NAMALWA (cell line): Measurements from ENCODE around the gene GCDH.

Source experiments
- DNase-seq: peaks from one replicate; pipeline ENCODE4 v3.0.0-alpha.2; 2015; ENCODE audit warnings: low spot score

GCDH gene

GRCh38 chr19:12940897-12941296 lies 49.9 kb downstream of the GCDH start:
- DNase-seq = no peak

GRCh38 chr19:12943437-12944044 lies 52.6 kb downstream of the GCDH start:
- DNase-seq = no peak

DNA sequence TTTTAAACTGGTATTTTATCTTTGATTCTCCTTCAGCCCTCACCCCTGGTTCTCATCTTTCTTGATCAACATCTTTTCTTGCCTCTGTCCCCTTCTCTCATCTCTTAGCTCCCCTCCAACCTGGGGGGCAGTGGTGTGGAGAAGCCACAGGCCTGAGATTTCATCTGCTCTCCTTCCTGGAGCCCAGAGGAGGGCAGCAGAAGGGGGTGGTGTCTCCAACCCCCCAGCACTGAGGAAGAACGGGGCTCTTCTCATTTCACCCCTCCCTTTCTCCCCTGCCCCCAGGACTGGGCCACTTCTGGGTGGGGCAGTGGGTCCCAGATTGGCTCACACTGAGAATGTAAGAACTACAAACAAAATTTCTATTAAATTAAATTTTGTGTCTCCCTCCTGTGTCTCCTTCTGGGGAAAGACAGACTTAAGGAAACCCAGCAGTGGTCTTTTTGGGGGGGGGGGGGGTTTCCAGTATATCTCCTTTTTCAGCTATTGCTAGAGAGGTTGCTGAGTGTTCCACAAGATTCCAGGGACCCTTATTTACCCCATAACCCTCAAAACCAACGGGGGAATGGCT lies 53.2 kb downstream of the GCDH start:
- no peak for DNase-seq

- peak; percentile 99 for DNase-seq
Measured at GRCh38 chr19:12945479-12946091, 54.6 kb downstream of the GCDH start, which contains the start of gene RAD23A. TSS of gene RAD23A (plus strand) at chr19:12945862. CDS start at chr19:12945949, 87 bp downstream.

DNA sequence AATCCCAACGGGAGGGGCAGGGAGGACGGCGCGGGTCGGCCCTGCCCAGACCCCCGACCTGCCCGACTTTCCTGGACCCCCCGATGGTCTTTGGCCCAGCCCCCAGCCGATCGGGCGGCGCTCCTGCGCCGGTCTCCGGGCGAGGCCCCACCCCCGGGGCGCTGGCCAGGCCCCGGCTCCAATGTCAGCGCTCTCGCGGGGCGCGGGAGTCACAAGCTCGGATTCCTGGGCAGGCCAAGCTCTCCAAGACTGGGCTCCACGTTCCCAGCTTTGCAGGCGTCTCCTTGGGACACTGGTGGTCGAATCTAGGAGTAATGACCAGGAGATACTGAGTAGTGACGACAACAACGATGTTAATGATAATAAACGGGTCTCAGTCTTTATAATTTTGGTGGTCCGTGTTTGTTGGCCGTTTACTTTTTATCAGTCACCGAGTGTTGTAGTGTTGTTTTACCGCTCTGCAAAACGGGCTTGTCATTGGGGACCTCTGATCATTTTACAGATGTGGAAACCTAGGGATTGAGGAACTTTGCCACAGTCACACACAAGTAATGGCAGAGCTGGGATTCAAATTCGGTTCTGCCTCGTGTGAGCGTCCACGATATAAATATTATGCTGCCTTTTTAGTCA lies 55.2 kb downstream of the GCDH start:
- peak; percentile 81 for DNase-seq

GRCh38 chr19:12946731-12947496 lies 56.0 kb downstream of the GCDH start:
- no peak for DNase-seq

- DNase-seq = no peak
Measured at GRCh38 chr19:12947702-12948611, 57.0 kb downstream of the GCDH start.

DNA sequence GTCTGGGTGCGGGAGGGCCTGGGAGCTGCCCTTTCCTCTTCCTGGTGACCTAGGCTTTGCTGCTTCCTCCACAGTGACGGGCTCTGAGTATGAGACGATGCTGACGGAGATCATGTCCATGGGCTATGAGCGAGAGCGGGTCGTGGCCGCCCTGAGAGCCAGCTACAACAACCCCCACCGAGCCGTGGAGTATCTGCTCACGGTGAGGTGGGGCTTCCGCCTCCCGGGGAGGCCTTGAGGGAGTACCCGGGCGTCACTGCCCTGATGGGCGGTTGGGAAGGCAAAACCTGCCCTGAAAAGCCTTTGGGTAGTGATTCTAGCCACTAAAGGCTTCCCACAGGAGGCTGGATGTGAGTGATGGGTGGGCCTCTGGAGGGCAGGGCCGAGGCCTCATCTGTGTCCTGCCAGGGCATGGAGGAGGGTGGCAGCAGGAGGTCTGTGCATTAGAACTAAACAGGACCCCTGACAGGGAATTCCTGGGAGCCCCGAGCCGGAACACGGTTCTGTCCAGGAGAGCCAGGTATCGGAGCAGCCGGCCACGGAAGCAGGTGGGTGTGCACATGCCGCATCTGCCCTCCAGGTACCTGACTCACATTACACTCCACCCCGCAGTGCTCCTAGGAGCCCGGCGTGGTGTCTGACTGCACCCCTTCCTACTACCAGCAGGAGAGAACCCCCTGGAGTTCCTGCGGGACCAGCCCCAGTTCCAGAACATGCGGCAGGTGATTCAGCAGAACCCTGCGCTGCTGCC lies 57.8 kb downstream of the GCDH start:
- DNase-seq = no peak
